Mucosa of rectum (tissue), 2 donors: ENCODE measurements around the gene TGFBR2.

ENCODE experiments used
- H3K27ac ChIP-seq, 2 donors: one replicate each; pipeline ENCODE4 v1.7.0; 2013; ENCODE audit warnings: inconsistent platforms in 2 of 2, low read depth in 2 of 2, low read length in 2 of 2
- H3K27me3 ChIP-seq, 2 donors: one replicate each; pipeline ENCODE4 v1.7.0; 2013; ENCODE audit warnings: low read length in 2 of 2; ENCODE audit not compliant: control insufficient read depth in 2 of 2, insufficient read depth in 2 of 2
- H3K36me3 ChIP-seq, 2 donors: one replicate each; pipeline ENCODE4 v1.7.0; 2013; ENCODE audit warnings: low read length in 2 of 2; ENCODE audit not compliant: control insufficient read depth in 2 of 2, insufficient read depth in 2 of 2
- H3K4me1 ChIP-seq, 2 donors: one replicate each; pipeline ENCODE4 v1.7.0; 2013; ENCODE audit warnings: low read length in 2 of 2, mild to moderate bottlenecking in 1 of 2; ENCODE audit not compliant: control insufficient read depth in 2 of 2, insufficient read depth in 2 of 2
- H3K4me3 ChIP-seq, 2 donors: one replicate each; pipeline ENCODE4 v1.7.0; 2013; ENCODE audit warnings: low read length in 2 of 2
- H3K9ac ChIP-seq, 2 donors: one replicate each; pipeline ENCODE4 v1.7.0; 2013; ENCODE audit warnings: low read length in 2 of 2, low read depth in 1 of 2, mild to moderate bottlenecking in 1 of 2
- H3K9me3 ChIP-seq, 2 donors: one replicate each; pipeline ENCODE4 v1.7.0; 2013; ENCODE audit warnings: low read length in 2 of 2; ENCODE audit not compliant: control insufficient read depth in 2 of 2
- donor health status: healthy.
- donor health status: Normal muscosa, but diverticular disease.

TGFBR2 gene

GRCh38 chr3:30606301-30607031 is at the start of gene TGFBR2:
Gene TGFBR2, plus strand, starts transcription at chr3:30606601. Its CDS starts 283 bp downstream, at chr3:30606884.
- H3K27ac ChIP-seq = peak within 1 kb of the TSS; percentile 93 to 96
- H3K36me3 ChIP-seq = no peaks in the 10 kb centered on the region
- H3K4me1 ChIP-seq = peaks cover 9 to 11% of the 10 kb centered on the region in 2 donors
- H3K9me3 ChIP-seq = no peaks in the 10 kb centered on the region
- peak within 1 kb of the TSS; percentile 77 to 96 for H3K4me3 ChIP-seq
- peak within 1 kb of the TSS; percentile 91 to 92 for H3K9ac ChIP-seq
- no peaks in the 10 kb centered on the region for H3K27me3 ChIP-seq

GRCh38 chr3:30557746-30558303 is 48.6 kb upstream of the TGFBR2 start:
- no peak overlapping the region for H3K4me3 ChIP-seq
- no peaks in the 10 kb centered on the region for H3K4me1 ChIP-seq
- H3K27ac ChIP-seq = no peak overlapping the region
- no peaks in the 10 kb centered on the region for H3K36me3 ChIP-seq
- no peak overlapping the region for H3K9ac ChIP-seq
- H3K27me3 ChIP-seq = no peaks in the 10 kb centered on the region
- H3K9me3 ChIP-seq = no peaks in the 10 kb centered on the region

- Histone ChIP-seq H3K36me3 (no peaks in the 10 kb centered on the region), H3K27ac (no peak overlapping the region), H3K27me3 (no peaks in the 10 kb centered on the region), H3K9me3 (no peaks in the 10 kb centered on the region), H3K4me1 (no peaks in the 10 kb centered on the region), H3K9ac (no peak overlapping the region), H3K4me3 (no peak overlapping the region)
Measured at GRCh38 chr3:30563956-30564355, 42.4 kb upstream of the TGFBR2 start.

- Histone ChIP-seq H3K36me3 (no peaks in the 10 kb centered on the region), H3K9me3 (no peaks in the 10 kb centered on the region), H3K27me3 (no peaks in the 10 kb centered on the region), H3K4me3 (no peak overlapping the region), H3K4me1 (no peaks in the 10 kb centered on the region), H3K9ac (no peak overlapping the region), H3K27ac (no peak overlapping the region)
Measured at GRCh38 chr3:30567139-30567753, 39.2 kb upstream of the TGFBR2 start.

GRCh38 chr3:30576946-30577345 is 29.5 kb upstream of the TGFBR2 start:
- Histone ChIP-seq H3K4me3 (no peak overlapping the region), H3K4me1 (peaks cover 0 to 10% of the 10 kb centered on the region in 2 donors), H3K36me3 (no peaks in the 10 kb centered on the region), H3K27me3 (no peaks in the 10 kb centered on the region), H3K9ac (no peak overlapping the region), H3K9me3 (no peaks in the 10 kb centered on the region), H3K27ac (no peak overlapping the region)

- Histone ChIP-seq H3K9me3 (no peaks in the 10 kb centered on the region), H3K4me1 (peaks cover 0 to 10% of the 10 kb centered on the region in 2 donors), H3K27ac (peak overlapping the region in 1 of 2 donors; percentile 18), H3K27me3 (no peaks in the 10 kb centered on the region), H3K9ac (no peak overlapping the region), H3K36me3 (no peaks in the 10 kb centered on the region), H3K4me3 (no peak overlapping the region)
Measured at GRCh38 chr3:30577788-30578187, 28.6 kb upstream of the TGFBR2 start.

- no peaks in the 10 kb centered on the region for H3K9me3 ChIP-seq
- no peaks in the 10 kb centered on the region for H3K27me3 ChIP-seq
- peak overlapping the region in 1 of 2 donors; percentile 38 for H3K27ac ChIP-seq
- no peak overlapping the region for H3K4me3 ChIP-seq
- peaks cover 0 to 13% of the 10 kb centered on the region in 2 donors for H3K4me1 ChIP-seq
- H3K36me3 ChIP-seq = no peaks in the 10 kb centered on the region
- H3K9ac ChIP-seq = no peak overlapping the region
Measured at GRCh38 chr3:30578479-30578878, 27.9 kb upstream of the TGFBR2 start.

- Histone ChIP-seq H3K36me3 (no peaks in the 10 kb centered on the region), H3K9me3 (no peaks in the 10 kb centered on the region), H3K9ac (no peak overlapping the region), H3K27ac (no peak overlapping the region), H3K27me3 (no peaks in the 10 kb centered on the region), H3K4me1 (peaks cover 0 to 13% of the 10 kb centered on the region in 2 donors), H3K4me3 (no peak overlapping the region)
Measured at GRCh38 chr3:30578986-30579579, 27.3 kb upstream of the TGFBR2 start.

GRCh38 chr3:30581067-30581585 is 25.3 kb upstream of the TGFBR2 start:
- H3K4me1 ChIP-seq = peaks cover 0 to 18% of the 10 kb centered on the region in 2 donors
- no peaks in the 10 kb centered on the region for H3K9me3 ChIP-seq
- H3K9ac ChIP-seq = no peak overlapping the region
- no peaks in the 10 kb centered on the region for H3K27me3 ChIP-seq
- no peaks in the 10 kb centered on the region for H3K36me3 ChIP-seq
- H3K4me3 ChIP-seq = no peak overlapping the region
- H3K27ac ChIP-seq = no peak overlapping the region

- no peaks in the 10 kb centered on the region for H3K36me3 ChIP-seq
- no peak overlapping the region for H3K4me3 ChIP-seq
- H3K4me1 ChIP-seq = peaks cover 0 to 18% of the 10 kb centered on the region in 2 donors
- no peaks in the 10 kb centered on the region for H3K27me3 ChIP-seq
- no peaks in the 10 kb centered on the region for H3K9me3 ChIP-seq
- H3K9ac ChIP-seq = no peak overlapping the region
- no peak overlapping the region for H3K27ac ChIP-seq
Measured at GRCh38 chr3:30581982-30582381, 24.4 kb upstream of the TGFBR2 start.
